ENCODE measurements around the gene SPON1.
"Not testable (repeated sequence)": the region's sequence is repeated elsewhere in the genome, so short reads cannot be mapped to it uniquely, and the experiment has no call there.

Gene SPON1

DNA sequence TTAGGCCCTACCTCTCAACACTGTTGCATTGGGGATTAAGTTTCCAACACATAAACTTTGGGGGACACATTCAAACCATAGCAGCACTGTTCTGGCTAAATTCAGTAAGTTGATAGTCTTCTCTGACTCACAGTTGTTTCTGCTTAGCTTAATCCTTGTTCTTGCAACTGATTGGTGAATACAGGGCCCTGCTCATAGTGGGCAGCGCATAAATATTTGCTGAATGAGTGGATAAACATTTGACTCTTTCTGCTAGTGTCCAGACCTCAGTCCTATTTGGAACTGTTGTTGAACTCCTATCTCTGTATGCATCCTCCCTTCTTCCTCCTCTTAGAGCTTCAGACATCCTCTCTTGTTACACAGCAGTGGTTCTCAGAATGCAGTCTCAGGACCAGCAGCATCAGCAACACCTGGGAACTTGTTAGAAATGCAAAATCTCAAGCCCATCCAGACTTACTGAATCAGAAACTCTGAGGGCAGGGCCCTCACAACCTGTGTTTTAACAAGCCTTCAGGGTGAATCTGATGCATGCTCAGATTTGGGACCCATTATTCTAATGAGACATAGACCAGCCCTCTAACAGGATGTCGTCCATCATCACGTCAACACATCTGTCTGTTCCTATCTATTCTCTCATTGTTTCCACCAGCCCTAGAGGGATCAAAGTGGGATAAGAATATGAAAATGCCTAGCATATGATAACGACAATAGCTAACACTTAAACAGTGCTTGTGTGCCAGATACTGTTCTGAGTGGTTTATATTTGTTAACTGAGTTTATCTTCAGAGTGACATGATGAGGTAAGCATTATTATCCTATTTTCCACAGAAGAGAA lies 22.3 kb downstream of the SPON1 start:
- peak; percentile 65 for DNase-seq

DNA sequence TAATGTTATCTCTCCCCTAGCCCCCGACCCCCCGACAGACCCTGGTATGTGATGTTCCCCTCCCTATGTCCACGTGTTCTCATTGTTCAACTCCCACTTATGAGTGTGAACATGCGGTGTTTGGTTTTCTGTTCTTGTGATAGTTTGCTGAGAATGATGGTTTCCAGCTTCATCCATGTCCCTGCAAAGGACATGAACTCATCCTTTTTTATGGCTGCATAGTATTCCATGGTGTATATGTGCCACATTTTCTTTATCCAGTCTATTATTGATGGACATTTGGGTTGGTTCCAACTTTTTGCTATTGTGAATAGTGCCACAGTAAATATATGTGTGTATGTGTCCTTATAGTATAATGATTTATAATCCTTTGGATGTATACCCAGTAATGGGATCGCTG lies 24.2 kb downstream of the SPON1 start:
- DNase-seq = not testable (repeated sequence)

DNA sequence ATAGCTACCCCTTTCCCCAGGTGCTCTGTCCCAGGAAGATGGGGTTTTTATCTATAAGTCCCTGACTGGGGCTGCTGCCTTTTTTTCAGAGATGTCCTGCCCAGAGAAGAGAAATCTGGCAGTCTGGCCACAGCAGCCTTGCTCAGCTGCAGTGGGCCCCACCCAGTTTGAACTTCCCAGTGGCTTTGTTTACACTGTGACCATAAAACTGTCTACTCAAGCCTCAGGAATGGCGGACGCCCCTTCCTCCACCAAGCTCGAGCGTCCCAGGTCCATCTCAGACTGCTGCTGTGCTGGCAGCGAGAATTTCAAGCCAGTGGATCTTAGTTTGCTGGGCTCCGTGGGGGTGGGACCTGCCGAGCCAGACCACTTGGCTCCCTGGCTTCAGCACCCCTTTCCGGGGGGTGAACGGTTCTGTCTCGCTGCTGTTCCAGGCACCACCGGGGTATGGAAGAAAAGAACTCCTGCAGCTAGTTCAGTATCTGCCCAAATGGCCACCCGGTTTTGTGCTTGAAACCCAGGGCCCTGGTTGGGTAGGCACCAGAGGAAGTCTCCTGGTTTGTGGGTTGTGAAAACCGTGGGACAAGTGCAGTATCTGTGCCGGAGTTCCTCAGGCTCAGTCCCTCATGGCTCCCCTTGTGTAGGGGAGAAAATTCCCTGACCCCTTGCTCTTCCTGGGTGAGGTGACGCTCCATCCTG lies 29.8 kb downstream of the SPON1 start:
- not testable (repeated sequence) for DNase-seq

DNA sequence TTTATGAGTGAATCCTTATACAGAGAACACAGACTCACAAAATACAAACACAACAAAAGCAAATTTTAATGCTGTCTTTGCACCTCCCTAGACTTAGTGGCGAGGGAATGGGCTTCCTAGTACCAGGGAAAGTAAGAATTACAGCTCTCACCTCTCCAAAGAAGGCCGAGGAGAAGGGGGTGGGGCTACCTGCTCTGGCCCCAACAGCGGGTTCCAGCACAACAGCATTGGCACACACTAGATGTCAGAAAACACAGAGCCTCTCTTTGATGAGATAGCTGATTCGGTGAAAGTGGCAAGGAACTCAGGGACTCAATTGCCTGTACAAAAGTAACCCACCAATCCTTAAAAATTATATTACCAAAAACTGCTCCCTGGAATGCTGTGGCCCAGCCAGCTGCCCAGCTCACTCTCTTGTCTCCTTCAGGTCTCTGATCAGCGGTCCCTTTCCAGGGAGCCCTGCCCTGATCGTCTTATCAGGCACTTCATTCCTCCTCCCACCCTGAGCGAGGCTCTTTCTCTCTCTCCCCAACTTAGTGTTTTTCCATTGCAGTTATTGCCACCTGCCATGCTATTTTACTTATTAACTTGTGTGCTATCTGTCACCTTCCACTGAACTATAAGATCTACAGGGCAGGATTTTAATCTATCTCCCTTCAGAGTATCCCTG lies 30.7 kb downstream of the SPON1 start:
- DNase-seq = no peak

DNA sequence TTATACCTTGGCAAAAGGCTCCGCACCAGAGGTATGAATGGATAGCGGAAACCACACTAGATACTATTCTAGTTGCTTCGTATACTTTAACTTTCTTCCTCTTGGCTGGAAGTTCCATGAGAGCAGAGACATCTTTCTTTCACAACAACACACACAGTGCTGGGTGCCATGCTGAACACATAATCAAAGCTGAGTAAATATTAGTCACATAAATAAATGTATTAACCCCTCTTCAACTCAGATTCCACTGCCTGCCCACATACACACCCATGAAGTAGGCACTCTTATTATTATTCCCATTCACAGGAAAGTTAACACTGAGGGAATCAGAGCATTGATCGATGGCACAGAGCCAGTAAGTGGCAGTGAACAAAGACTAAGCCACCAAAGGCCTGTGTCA lies 35.4 kb downstream of the SPON1 start:
- DNase-seq = no peak

DNA sequence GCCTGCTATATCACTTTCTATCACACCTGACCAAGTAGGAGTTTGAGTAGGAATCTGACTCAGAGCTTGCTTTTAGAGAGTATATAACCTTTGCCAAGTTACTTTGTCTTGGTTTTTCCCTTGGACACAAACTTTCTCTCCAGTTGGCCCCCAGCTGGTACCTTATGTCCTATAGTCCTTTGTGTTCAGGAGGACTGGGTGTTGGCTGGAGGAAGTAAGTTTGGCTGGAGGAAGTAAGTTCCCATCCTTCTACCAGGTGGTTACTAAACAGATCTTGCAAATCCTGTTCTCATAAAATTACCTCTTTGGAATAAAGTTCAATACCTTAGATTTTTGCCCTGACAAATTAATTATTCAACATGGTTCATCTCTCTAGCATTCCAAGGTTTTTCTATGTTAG lies 37.2 kb downstream of the SPON1 start:
- DNase-seq = no peak

DNA sequence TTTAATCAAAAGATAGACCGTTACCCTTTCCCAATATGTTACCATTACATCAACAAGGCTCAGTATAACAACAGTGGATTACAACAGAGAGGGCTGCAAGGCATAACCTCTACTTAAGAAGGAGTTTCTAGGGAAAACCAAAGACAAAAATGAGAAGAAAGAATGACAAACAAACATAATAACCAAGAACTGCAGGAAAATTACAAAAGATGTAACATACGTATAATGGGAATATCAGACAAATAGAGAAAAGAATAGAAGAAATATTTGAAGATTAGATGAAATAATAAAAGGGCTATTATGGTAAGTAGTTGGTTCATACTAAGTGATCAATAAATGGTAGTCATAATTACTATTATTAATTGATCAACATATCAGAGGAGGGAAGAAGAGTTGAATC lies 39.1 kb downstream of the SPON1 start:
- no peak for DNase-seq

DNA sequence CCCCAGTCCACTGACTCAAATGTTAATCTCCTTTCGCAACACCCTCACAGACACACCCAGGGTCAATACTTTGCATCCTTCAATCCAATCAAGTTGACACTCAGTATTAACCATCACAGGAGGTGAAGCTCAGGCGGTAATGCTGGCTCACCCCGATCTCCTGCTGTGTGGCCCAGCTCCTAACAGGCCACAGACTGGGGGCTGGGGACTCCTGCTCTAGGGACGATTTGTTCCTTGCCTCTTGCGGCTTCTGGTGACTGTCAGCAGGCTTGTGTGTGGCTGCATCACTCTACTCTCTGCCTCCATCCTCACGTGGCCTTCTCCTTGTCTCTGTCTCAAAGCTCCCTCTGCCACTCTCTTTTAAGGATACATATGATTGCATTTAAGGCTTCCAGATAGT lies 45.0 kb downstream of the SPON1 start:
- DNase-seq = no peak

DNA sequence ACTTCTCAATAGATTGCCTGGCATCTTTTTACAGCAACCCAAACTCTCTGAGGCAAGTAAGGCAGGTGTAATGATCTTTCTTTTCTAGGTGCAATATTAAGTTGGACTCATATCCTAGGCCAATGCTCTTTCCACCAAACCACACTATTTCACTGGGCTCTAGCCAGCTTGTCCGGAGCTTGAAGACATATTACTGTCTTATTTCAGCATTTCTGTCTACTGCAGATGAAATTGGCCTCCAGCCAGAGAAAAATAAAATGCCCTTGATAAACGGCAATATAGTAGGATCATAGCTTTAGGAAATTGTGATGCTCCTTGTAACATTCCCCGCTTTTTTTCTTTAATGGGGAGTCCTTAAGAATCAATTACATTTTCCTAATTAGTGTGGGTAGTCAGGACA lies 48.1 kb downstream of the SPON1 start:
- DNase-seq = no peak

DNA sequence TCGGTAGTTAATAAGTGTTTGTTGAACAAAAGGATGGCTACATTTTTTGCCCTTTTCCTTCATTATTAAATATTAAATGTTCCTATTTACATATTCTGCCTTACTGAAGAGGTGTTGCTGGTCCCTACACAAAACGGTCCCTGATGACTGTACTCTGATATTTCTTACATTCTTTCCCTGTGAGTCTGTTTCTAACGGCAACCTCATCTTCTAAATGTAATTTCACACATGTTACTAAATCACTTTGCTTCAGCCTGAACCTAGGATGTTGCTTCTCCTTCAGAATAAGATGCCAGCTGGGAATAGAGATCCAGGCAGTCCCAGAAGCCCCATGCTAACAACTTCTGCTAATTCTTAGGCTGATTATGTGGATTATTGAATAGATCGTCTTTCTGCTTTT lies 50.3 kb downstream of the SPON1 start:
- no peak for DNase-seq

DNA sequence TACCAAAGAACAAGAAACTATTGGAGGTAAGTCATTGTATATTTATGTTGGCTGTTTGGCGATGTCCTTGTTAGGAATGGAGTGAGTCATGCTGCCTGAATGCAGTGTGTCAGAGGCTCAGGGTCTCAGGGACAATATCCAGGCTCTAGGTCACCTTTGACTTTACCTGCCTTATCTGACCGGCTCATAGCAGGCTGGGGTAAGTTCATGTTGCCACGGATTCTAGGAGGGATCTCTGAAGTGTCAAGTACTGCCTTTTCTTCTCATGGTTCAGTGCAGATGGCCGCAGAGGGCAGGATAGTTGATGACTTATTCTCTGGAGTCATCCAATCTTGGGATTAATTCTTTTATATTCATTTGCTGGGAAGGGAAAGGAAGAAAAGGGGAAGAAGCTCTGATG lies 53.2 kb downstream of the SPON1 start:
- no peak for DNase-seq

DNA sequence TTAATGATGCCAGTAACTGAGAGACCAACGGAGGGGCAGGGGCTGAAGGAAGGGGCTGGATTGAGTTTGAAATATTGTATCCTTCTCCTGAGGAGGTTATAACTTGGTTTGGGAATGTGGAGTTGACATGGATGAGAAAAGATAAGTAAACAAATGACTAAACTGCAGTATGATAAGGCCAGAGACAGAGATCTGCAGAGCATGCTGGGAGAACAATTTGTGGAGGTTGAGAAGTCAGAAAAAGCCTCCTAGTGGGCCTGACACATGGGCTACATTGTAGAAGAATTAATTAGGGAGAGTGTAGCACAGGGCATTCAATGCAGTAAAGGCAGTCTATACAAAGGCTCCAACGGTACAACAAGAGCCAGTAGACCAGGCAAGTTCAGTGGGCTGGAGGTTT lies 55.9 kb downstream of the SPON1 start:
- DNase-seq = no peak

DNA sequence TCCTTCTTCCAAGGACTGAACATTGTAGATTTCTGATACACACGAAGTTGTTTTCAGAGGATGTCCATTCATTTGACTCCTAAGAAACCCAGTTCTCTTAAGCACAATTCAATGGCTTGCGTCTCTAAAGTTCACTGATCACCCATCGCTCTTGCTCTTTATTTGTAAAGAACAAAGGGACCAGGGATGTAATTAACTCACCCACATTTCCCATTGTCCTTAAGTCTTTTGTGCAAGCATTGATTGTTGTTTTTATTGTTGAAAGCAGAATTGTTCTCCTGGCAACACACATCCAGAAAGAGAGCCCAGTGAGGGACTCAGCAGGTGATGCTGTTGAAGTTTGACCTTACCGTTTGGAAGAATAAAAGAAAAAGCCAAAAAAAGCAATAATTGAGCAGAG lies 59.2 kb downstream of the SPON1 start:
- DNase-seq = no peak

DNA sequence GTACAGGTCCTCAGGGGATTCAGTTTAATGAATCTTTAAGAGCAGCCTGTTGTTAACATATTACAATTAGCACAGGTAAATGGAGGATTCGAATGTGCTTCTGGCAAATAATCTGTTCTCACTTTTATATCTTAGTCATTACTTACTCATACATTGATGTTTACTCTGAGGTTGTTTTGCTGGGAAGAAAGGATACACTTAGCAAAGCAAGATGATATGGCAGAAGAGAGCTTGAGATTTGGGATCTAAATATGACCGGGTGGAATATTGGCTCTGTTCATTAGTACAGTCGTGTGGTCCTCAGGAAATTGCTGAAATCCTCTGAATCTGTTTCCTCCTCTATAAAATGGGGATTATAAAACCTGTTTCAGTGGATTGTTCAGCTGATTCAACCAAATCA lies 59.7 kb downstream of the SPON1 start:
- DNase-seq = no peak

DNA sequence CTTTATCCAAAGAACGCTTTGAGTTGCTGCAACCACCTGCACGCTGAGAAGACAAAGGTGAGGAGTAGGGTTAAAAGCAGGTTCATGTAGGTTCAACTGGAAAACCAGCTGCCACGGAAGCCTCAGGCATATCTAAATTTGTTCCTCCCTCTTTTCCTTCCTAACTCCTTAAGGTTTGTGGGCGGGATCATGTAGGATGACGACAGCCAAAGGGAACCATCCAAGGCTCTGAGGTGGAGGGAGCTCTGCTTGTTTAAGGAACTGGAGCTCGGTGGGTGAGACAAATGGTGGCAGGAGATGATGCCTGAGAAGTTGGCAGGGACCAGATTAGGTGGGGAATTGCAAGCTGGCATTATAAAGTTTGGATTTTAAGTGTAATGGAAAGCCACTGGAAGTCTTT lies 60.3 kb downstream of the SPON1 start:
- DNase-seq = no peak

DNA sequence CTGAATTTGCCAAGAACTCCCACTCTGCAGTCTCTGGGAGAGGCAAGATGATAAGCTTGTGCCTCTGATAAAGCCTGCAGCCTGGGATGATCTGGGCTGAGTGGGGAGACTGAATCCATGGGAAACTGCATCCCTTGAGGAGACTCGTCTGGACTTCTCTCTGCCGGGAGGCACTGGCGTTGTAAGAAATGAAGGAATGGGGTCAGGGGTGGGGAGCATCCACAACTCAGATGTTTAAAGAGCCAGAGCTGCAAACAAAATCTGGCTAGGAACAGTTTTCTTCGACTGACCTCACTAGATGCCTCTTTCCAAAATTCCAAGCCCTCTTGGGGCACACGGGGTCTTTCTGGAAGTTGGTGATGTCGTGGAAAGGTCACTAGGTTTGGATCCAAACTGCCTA lies 64.4 kb downstream of the SPON1 start:
- no peak for DNase-seq

DNA sequence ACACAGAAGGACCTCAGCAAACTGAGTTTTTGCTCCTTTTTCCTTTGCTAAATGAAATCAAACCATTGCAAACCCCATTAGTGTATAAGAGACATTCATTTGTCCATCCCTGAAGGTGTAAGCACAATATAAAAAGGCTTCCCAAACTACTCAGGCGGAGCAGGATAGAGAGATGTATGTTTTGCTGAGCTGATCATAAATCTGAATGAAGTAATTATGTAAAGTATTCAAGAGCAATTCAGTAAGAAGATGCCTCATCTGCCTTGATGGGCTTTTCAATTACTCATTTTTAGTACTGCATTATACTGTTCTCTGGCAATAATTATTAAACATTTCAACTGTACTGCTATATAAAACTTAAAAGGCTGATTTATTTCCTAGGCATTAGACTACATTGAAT lies 65.0 kb downstream of the SPON1 start:
- no peak for DNase-seq

DNA sequence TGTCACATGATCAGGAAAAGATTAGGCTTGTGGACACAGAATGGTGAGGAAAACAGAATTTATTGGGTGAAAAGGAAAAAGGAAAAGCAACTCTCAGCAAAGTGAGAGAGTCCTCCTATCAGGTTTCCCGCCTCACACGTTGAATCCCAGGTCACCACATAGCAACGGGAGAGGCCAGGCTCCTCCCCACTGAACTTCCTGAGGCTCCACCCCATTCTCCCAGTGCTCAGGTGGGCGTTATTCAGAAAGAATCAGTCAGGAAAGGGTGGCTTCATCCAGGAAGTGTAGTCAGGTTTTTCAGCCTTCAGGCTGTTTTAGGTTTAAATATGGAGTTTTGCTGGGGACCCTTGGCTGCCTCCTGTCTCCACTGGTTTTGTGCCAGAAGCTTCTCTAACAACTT lies 66.9 kb downstream of the SPON1 start:
- no peak for DNase-seq

DNA sequence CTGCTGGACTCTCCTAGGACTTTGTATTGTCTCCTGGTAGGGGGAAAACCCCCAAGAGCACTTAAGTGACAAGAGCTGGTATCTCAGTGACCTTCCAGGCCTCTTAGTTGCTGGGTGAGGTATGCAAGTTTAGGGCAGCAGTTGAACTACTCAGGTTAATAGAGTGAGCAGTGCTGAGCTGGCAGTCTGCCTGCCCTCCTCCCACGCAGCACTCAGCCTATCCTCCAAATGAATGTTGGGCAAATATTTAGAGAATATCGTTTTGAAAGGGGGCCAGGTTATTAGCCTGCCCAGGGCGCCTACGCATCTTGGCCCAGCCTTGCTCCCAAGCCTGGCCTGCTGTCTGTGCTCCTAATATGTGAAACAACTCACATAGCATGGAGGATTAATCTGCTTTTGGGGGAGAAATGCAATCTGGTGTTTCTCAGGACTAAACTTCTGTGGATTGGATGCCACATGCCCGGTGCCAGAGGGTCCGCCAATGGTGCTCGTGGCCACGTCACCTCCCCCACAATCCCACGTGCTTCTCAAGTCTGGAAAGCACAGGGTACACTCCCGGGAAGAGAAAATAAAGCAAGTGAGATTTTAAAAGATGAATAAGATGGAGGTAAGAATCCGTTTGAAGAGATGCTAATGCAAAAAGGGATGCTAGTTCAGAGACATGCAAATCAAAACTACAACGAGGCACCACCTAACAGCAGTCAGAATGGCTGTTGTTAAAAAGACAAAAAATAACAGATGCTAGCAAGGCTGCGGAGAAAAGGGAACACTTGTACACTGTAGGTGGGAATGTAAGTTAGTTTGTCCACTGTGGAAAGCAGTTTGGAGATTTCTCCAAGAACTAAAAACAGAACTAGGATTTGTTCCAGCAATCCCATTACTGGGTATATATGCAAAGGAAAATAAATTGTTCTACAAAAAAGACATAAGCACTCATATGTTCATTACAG lies 67.7 kb downstream of the SPON1 start:
- DNase-seq = peak; percentile 77

DNA sequence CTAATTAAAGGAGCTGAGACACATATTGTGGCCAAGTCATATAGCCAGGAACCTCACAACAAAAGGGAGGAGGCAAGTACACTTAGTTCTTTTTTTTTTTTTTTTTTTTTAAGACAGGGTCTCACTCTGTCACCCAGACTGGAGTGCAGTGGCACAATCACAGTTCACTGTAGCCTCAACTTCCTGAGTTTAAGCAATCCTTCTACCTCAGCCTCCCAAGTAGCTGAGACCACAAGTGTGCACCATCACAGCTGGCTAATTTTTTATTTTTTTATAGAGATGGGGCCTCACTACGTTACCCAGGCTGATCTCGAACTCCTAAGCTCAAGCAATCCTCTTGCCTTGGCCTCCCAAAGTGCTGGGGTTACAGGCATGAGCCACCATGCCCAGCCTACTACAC lies 73.0 kb downstream of the SPON1 start:
- not testable (repeated sequence) for DNase-seq

DNA sequence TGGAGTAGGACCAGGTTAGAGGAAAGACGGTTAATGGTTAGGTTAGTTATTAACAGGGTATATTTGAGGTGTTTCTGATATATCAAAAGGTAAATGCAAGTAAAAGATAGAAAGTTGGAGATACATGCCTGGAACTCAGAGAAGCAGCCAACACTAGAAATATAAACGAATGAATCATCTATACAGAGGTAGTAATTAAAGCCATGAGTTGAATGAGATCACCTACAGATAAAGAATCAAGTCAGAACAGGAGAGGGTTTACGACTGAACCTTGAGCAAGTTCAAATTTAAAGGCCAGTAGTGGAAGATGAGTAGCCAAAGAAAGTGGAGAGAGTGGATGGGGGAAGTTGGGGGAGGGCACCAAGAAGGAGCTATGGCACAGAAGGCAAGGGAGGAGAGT lies 73.9 kb downstream of the SPON1 start:
- no peak for DNase-seq

DNA sequence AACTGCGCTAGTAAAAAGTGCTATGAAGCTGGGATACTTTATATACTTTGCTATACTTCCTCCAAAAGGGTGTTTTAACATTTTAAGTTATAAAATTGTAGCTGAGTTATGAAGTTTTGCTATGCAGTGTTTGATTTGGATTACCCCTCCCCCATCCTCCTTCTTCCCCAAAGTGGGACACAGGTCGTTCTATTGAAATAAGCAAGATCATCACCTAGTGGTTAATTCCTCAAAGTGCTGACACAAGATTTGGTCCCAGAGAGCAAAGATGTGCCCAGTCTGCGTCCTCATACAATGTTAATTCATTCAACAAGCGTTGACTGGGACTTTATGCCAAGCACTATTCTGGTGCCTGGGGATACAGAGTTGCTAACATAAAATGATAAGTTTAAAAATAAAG lies 78.5 kb downstream of the SPON1 start:
- no peak for DNase-seq

DNA sequence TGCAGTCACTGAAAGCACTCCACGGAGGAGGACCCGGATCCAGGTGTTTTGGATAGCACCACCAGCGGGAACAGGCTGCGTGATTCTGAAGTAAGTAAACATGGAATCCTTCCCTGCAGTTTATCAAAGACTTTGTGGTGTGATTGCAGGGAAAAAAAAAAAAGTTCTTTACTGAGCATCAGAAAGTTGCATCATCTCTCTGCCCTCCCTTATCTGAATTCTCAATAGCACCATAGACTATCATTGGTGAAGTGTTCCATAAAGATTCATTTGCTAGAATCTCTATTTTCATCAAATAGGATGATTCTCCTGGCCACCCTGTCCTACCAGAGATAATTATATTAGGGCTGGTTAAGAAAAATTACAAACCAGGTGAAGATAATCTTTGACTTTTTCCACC lies 79.0 kb downstream of the SPON1 start:
- no peak for DNase-seq
